GM12875 (cell line): ENCODE results near the gene TMTC2.

ENCODE experiments used
- H3K4me3 ChIP-seq: one replicate; pipeline ENCODE4 v1.5.1; 2011; ENCODE audit warnings: low read depth, low read length, control low read depth
- TF ChIP-seq, protein P1 (sequence below): IDR thresholded peaks from 2 replicates; pipeline ENCODE4 v1.5.1; 2011; ENCODE audit warnings: low read depth, mild to moderate bottlenecking, control low read depth, inconsistent platforms, low read length, moderate library complexity, borderline replicate concordance; ENCODE audit not compliant: insufficient read depth

TMTC2 gene

DNA sequence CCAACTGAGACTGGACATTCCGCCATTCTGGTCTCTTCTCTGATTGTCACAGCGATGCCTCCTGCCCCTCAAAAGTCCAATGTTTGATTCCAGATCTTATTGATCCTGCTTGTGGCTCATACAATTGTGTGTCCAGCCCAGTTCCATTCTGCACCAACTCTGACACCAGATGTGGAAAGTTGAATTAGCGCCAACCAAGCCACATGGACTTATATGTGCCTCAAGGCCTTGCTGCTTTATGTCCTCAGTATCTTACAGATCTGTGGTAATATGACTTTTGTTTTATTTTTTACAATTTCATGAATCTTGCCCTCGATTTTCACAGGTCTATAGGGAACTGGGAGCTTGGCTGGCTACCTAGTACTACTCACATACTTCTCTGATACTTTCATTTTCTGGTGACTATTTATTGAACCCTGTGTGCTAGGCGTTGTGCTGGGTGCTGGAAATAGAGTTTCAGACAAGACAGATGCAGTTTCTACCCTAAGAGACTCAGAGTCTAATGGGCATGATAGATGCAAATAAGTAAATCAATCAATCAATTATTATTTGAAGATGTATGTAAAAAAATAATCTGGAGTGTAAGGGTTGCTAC, 472.0 kb downstream of the TMTC2 start:
- TF ChIP-seq, protein P1, sequence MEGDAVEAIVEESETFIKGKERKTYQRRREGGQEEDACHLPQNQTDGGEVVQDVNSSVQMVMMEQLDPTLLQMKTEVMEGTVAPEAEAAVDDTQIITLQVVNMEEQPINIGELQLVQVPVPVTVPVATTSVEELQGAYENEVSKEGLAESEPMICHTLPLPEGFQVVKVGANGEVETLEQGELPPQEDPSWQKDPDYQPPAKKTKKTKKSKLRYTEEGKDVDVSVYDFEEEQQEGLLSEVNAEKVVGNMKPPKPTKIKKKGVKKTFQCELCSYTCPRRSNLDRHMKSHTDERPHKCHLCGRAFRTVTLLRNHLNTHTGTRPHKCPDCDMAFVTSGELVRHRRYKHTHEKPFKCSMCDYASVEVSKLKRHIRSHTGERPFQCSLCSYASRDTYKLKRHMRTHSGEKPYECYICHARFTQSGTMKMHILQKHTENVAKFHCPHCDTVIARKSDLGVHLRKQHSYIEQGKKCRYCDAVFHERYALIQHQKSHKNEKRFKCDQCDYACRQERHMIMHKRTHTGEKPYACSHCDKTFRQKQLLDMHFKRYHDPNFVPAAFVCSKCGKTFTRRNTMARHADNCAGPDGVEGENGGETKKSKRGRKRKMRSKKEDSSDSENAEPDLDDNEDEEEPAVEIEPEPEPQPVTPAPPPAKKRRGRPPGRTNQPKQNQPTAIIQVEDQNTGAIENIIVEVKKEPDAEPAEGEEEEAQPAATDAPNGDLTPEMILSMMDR = no peak
- no peak overlapping the region for H3K4me3 ChIP-seq

DNA sequence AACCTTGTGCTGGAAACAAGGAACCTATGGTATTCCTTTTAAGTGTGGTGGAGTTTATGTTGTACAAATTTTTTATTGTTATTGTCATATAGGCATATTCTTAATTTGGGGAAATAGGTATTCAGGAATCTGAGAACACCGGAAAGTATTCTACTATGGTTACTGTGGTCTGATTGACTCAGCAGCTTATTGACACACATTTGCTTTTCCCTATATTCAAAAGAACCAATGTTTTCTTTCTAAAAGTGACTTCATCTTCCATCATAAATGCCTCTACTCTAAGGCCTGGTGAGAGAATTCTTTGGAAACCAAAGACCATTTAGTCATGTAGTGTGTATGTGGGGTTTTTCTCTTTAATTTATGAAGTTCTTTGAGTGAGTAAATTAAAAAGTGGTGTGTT, 474.8 kb downstream of the TMTC2 start:
- TF ChIP-seq, protein P1 = no peak
- no peak overlapping the region for H3K4me3 ChIP-seq

DNA sequence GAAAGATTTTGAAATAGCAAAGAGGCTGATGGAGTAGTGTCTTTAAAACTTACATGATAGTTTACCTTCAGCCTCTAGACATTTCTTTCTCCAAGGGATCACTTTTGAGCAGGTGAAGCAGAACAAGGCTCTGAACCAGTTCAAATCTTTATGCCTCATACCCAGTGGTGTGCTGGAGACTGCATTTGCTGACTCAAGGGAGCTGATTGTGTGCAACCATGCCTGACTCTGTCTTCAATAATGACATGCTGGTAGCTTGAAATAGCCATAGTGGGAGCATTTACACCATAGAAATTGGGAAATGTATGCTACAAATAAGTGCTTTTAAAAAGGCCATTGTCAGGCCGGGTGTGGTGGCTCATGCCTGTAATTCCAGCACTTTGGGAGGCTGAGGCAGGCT, 482.0 kb downstream of the TMTC2 start:
- TF ChIP-seq, protein P1 = no peak
- no peak overlapping the region for H3K4me3 ChIP-seq

DNA sequence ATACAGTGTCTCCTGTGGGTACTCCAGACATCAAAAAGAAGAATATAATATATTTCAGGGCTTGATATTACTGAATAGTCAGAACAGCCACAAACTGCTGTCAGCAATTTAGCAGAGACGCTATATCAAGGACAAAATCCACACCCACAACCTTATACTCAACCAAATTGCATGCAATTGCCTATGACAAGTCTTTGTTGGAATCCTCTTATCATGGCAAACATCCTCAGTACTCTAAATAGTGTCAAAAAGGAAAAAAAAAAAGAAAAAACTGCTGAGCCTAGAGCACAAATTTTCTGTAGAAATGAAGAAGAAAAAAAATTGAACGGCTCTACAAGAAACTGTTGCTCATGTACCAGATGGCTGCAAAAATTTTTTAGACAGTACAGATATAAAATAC, 485.7 kb downstream of the TMTC2 start:
- H3K4me3 ChIP-seq = no peak overlapping the region
- TF ChIP-seq, protein P1 = no peak

DNA sequence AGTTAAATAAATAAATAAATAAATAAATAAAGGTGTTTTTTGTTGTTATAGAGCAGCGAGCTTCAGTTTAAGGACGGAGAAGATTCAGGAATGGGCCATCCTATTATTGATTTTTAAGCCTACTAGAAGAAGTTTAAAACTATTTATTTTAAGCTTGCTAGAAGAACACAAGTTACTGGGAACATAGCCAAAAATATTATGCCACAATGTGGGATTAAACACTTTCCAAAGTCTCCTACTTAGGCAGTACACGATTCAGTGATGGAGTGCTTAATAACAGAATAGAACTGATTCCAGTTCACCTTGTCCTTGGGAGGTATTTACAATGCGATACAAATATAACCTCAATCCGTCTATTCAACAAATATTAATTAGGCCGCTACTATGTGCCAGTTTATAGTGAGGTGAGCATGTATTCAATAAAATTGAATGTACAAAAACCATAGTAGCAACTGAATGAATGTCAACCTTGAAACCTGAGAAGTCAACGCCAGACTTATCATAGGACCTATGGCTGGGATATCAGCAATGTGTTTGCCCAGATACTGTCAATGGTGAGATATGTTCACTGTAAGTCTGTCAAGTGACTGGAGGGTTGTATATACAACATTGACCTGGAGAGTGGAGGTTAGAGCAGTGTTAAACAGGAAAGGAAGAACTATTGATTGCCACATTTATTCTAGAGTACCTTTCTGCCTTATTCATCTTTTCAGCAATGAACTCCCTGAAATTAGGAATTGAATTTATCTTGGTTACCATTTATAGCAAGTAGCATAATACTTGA, 486.4 kb downstream of the TMTC2 start:
- TF ChIP-seq, protein P1 = no peak

DNA sequence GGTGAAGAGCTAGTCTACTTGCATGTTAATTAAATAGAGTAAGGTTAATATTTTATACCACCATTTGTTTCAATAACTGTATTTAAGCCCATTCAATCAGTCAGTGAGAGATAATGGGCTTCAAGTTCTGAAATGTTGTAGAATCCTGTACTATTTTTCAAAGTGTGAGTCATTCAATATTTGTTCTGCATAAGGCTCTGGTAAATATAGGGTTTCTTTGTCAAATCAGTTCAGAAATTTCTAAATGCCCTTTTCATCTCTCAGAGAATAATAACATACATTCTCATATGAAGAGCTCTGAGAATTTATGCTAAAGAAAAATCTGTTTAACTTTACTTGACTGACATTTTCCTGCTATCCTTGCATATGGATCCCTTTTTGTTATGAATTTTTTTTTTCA, 493.3 kb downstream of the TMTC2 start:
- TF ChIP-seq, protein P1 = no peak
- H3K4me3 ChIP-seq = no peak overlapping the region

More for the DNA sequence above, 486.4 kb downstream of the TMTC2 start:
- no peak overlapping the region for H3K4me3 ChIP-seq

DNA sequence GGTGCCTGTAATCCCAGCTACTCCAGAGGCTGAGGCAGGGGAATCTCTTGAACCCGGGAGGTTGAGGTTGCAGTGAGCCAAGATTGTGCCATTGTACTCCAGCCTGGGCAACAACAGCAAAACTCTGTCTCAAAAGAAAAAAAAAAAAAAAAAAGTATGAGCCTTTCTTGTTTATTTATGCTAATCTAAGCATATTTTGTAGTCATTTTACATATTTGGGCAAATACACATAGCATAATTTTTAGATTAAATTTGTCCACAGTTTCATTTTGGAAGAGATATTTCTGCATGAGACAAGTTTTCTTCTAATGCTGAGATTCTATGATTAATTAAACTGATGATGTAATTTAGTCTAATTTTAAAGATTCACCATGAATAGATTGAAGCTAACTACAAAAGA, 494.4 kb downstream of the TMTC2 start:
- TF ChIP-seq, protein P1 = no peak
- no peak overlapping the region for H3K4me3 ChIP-seq
